Activated CD8-positive, alpha-beta T cell treated with anti-CD3 and anti-CD28 coated beads for 36 hours (primary cell): Measurements from ENCODE around the gene MRGPRF. TPM values are rescaled to one million over a fixed set of nuclear protein-coding genes. Genes with fewer than 3 reads are reported as not detected.

Experiments
- ATAC-seq: fragments of 200-7000 bp; cut with Tn5 transposase; one replicate; pipeline ENCODE4 v1.10.0; 2021; ENCODE audit warnings: mild to moderate bottlenecking, moderate library complexity
- CTCF ChIA-PET: fragments of 350-600 bp; sonication (Branson Sonifier 250); formaldehyde crosslinking; loops from one replicate; lab custom pipeline; 2021; ENCODE audit warnings: antibody characterized with exemption; lab: Charles Lee
- POLR2A ChIA-PET: fragments of 350-600 bp; sonication (Branson Sonifier 250); formaldehyde crosslinking; loops from one replicate; lab custom pipeline; 2021; ENCODE audit warnings: antibody characterized with exemption; lab: Charles Lee
- DNase-seq: peaks from one replicate; pipeline ENCODE4 v3.0.0-alpha.2; 2020
- H3K27ac Mint-ChIP-seq: one replicate; pipeline ENCODE4 v1.8.0; 2021; ENCODE audit warnings: mild to moderate bottlenecking, mixed read lengths
- H3K27me3 Mint-ChIP-seq: one replicate; pipeline ENCODE4 v1.8.0; 2021; ENCODE audit warnings: mixed read lengths
- H3K36me3 Mint-ChIP-seq: one replicate; pipeline ENCODE4 v1.8.0; 2021; ENCODE audit warnings: low read depth, mixed read lengths
- H3K4me1 Mint-ChIP-seq: one replicate; pipeline ENCODE4 v1.8.0; 2021; ENCODE audit warnings: low read depth, mixed read lengths
- H3K4me3 Mint-ChIP-seq: one replicate; pipeline ENCODE4 v1.8.0; 2021; ENCODE audit warnings: mild to moderate bottlenecking, moderate library complexity, mixed read lengths
- H3K9me3 Mint-ChIP-seq: one replicate; pipeline ENCODE4 v1.8.0; 2021; ENCODE audit warnings: mixed read lengths
- intact Hi-C: fragments of 100-400 bp; cut with micrococcal nuclease; formaldehyde crosslinking; loops from one replicate; pipeline ENCODE4 v1.10.0; 2022
- total RNA-seq, 2 experiments: library from RNA; stranded (reverse); gene quantifications; one replicate each; pipeline ENCODE4 v1.2.3, GENCODE V29; 2021
- TF ChIP-seq, protein P1 (sequence below): fragments of 200-600 bp; IDR thresholded peaks from one replicate; pipeline ENCODE4 v1.8.0; 2022; ENCODE audit warnings: antibody characterized with exemption, mild to moderate bottlenecking

MRGPRF gene
- total RNA-seq, 2 experiments from 2014 or later: not detected

DNA sequence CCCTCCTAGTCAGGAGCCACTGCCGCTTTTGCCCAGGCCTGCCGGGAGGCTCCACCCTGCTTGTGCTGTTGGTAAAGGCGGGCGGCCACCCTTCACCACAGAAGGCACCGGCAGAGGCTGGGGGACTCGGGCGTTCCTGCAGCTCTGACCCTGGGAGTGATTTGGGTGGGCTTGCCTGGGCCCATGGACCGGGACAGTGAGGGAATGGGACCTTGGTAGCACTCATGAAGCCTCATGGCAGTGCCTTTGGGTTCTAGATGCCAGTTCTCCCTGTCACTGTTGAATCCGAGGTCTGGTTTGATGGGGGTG is 40.1 kb upstream of the MRGPRF start:
- CTCF ChIA-PET: no interaction called here

DNA sequence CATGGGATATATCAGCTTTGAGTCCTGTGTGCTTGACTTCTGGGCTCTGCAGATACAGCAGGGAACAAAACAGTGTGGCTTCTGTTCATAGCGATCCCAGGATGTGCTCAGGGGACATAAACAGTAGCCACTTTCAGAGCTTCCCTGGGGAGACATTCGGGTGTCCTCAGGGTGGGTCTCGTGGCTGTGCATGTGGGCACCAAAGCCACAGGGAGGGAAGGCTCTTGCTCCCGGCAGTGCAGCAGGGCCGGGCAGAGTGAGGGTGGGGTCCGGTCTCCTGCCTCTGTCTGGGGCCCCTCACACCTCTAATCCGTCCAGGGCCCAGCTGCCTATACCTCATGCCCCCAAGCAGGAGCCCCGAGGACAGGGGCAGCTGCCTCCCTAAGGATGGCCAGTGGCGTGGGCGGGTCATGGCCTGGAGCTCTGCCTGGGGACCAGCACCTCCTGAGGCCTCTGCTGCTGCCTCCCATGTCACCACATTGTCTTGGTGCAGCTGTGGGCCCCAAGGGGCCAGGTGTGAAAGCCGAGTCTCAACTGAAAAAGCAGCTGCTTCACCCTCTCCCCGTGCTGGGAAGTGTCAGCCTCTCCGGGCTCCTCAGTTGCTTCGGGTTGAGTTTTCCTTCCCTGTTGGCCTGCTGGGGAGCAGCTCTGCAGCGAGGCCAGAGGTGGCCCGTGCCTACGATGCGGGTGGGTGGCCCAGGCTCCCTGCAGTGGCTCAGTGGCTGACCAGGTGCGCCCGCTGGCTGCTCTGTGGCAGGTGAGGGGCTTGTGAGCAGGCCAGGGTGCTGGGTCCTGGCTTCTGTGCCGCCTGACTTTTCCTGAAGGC is 39.5 kb upstream of the MRGPRF start:
- TF ChIP-seq, protein P1, sequence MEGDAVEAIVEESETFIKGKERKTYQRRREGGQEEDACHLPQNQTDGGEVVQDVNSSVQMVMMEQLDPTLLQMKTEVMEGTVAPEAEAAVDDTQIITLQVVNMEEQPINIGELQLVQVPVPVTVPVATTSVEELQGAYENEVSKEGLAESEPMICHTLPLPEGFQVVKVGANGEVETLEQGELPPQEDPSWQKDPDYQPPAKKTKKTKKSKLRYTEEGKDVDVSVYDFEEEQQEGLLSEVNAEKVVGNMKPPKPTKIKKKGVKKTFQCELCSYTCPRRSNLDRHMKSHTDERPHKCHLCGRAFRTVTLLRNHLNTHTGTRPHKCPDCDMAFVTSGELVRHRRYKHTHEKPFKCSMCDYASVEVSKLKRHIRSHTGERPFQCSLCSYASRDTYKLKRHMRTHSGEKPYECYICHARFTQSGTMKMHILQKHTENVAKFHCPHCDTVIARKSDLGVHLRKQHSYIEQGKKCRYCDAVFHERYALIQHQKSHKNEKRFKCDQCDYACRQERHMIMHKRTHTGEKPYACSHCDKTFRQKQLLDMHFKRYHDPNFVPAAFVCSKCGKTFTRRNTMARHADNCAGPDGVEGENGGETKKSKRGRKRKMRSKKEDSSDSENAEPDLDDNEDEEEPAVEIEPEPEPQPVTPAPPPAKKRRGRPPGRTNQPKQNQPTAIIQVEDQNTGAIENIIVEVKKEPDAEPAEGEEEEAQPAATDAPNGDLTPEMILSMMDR: no peak
- H3K4me1 Mint-ChIP-seq: peaks cover 44% of the 10 kb centered on the region
- DNase-seq: no peak
- no peak for ATAC-seq
- no peaks in the 10 kb centered on the region for H3K9me3 Mint-ChIP-seq
- no peak overlapping the region for H3K4me3 Mint-ChIP-seq
- peaks cover 3% of the 10 kb centered on the region for H3K36me3 Mint-ChIP-seq
- no peak overlapping the region for H3K27ac Mint-ChIP-seq
- CTCF ChIA-PET: no interaction called here
- no peaks in the 10 kb centered on the region for H3K27me3 Mint-ChIP-seq
- intact Hi-C loops: no loop called here
- POLR2A ChIA-PET: interaction anchor here (1.1 kb wide), 1 partner anchor 13 kb away, joined by 3 read pairs; no protein-coding TSS in a partner anchor

More for the DNA sequence above, 40.1 kb upstream of the MRGPRF start:
- intact Hi-C loops: no loop called here
- ATAC-seq (no peak), DNase-seq (no peak)
- Mint-ChIP-seq H3K4me1 (peaks cover 39% of the 10 kb centered on the region), H3K27ac (no peak overlapping the region), H3K27me3 (no peaks in the 10 kb centered on the region), H3K4me3 (no peak overlapping the region), H3K36me3 (peaks cover 3% of the 10 kb centered on the region), H3K9me3 (no peaks in the 10 kb centered on the region)
- POLR2A ChIA-PET: interaction anchor here (1.1 kb wide), 1 partner anchor 13 kb away, joined by 3 read pairs; no protein-coding TSS in a partner anchor
- TF ChIP-seq, protein P1: no peak

DNA sequence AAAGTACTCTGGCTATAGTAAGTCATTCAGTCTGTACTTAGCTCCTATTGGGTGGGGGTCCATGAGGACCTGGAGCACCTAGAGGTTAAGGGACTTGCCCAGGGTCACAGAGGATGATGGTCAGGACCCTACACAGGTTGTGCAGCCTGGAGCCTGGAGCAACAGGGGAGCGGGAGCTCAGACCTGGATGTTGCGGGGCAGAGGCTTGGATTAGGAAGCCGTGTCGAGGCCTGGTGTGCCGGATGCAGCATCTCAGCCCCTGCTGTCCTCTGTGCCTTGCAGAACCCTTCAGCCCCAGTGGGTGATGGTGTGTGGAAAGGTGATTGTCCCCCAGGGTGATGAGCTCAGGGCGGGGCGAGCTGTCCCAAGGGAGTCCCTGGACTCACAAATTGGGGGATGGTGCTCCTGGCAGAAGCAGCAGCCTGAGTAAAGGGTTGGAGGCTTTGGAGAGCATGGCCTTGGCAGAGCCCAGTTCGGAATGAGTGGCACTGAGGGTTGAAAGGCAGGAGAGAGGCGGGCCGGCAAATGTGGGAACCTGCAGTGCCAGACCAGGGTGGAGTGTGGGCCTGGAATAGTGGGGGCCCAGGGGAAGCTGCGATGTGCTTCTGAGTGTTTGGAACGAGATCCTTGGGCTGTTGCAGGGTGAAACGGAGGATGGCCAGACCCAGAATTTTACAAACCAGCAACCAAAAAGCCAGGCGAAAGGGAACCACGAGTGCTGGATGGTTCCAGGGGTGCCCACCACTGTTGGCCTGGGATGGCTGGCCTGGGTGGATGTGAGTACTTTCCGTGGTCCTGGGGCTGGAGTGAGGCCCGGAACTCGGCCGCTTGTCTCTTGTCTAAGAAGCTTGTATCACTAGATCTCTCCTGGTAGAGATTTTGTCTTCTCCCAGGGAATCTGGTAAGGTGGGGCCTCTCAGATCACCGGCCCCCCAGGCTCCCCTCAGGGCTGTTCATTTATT is 38.6 kb upstream of the MRGPRF start:
- H3K4me3 Mint-ChIP-seq: peak overlapping the region; percentile 80
- no peaks in the 10 kb centered on the region for H3K27me3 Mint-ChIP-seq
- ChIA-PET CTCF (interaction anchor here (1.0 kb wide), 1 partner anchor 50 kb away, joined by 3 read pairs; no protein-coding TSS in a partner anchor), POLR2A (interaction anchor here (1.1 kb wide), 1 partner anchor 14 kb away, joined by 3 read pairs; no protein-coding TSS in a partner anchor)
- ATAC-seq (no peak), DNase-seq (no peak)
- peaks cover 3% of the 10 kb centered on the region for H3K36me3 Mint-ChIP-seq
- peak overlapping the region; percentile 71 for H3K27ac Mint-ChIP-seq
- no peaks in the 10 kb centered on the region for H3K9me3 Mint-ChIP-seq
- TF ChIP-seq, protein P1: no peak
- H3K4me1 Mint-ChIP-seq: peaks cover 44% of the 10 kb centered on the region
- intact Hi-C loops: no loop called here

DNA sequence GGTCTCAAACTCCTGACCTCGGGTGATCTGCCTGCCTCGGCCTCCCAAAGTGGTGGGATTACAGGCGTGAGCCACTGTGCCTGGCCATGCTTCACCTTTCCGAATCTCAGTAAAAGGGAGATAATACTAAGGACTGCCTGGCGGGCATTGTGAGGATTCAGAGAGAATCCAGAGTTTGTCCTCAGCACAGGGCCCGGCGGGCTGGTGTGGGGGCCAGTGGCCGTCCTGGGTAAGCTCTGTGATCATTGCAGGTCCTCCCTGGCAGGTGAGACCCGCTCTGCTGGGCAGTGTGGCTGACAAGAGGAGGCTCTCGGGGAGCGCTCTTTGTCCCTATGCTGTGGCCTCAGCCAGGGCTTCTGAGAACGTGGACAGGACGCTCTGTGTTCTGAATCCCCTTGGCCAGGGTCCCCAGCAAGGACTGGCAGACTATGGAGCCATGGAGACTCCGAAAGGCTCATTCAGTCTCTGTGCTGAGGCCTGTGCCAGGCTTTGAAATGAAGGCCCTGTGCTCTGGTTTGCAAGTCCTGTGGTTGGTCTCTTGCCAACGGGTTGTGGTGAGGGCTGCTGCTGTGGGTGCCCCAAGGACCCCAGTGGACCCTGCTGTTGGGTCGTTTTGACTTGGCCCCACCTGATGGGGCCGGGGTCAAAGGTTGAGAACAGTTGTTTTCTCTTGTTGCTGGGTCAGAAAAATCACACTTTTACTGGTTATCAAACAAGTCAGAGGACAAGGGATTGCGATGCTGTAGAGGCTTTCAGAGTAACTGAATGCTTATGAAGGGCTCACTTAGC is 37.7 kb upstream of the MRGPRF start:
- Mint-ChIP-seq H3K4me3 (peak overlapping the region; percentile 80), H3K4me1 (peaks cover 38% of the 10 kb centered on the region), H3K36me3 (no peaks in the 10 kb centered on the region), H3K27ac (peak overlapping the region; percentile 42), H3K9me3 (no peaks in the 10 kb centered on the region), H3K27me3 (no peaks in the 10 kb centered on the region)
- intact Hi-C loops: no loop called here
- DNase-seq (no peak), ATAC-seq (no peak)
- TF ChIP-seq, protein P1: no peak
- ChIA-PET CTCF (interaction anchor here (1.0 kb wide), 1 partner anchor 49 kb away, joined by 3 read pairs; no protein-coding TSS in a partner anchor), POLR2A (interaction anchor here (1.3 kb wide), 1 partner anchor 146 kb away, joined by 3 read pairs; no protein-coding TSS in a partner anchor)
